AG04450 (cell line): Measurements from ENCODE around the gene TXNIP. TPM values are rescaled to one million over a fixed set of nuclear protein-coding genes. Genes with fewer than 3 reads are reported as not detected.

ENCODE experiments used
- CTCF ChIA-PET: fragments of 300-600, 350-600 bp; formaldehyde crosslinking; extraction: SDS; loops from one replicate; lab custom pipeline; 2022; ENCODE audit warnings: antibody characterized with exemption, inconsistent platforms; lab: Charles Lee
- POLR2A ChIA-PET: fragments of 350-600 bp; formaldehyde crosslinking; extraction: SDS; loops from one replicate; lab custom pipeline; 2021; ENCODE audit warnings: antibody characterized with exemption, inconsistent platforms; lab: Yijun Ruan, JAX
- DNase-seq: peaks from one replicate; pipeline ENCODE4 v3.0.0-alpha.2; 2011; ENCODE audit warnings: low read depth, low spot score
- H3K27ac ChIP-seq: one replicate; pipeline ENCODE4 v1.5.1; 2012; ENCODE audit warnings: low read depth, low read length, control low read depth
- H3K27me3 ChIP-seq: one replicate; pipeline ENCODE4 v1.6.0; 2012; ENCODE audit warnings: low read length; ENCODE audit not compliant: control insufficient read depth, insufficient read depth
- H3K4me3 ChIP-seq: 2 replicates; pipeline ENCODE4 v1.5.1; 2011; ENCODE audit warnings: mild to moderate bottlenecking, low read depth, low read length, control low read depth
- H3K9me3 ChIP-seq: 2 replicates; pipeline ENCODE4 v1.5.1; 2012; ENCODE audit warnings: low read length; ENCODE audit not compliant: control insufficient read depth, insufficient read depth
- CTCF ChIP-seq: IDR thresholded peaks from 2 replicates; pipeline ENCODE4 v1.5.1; 2011; ENCODE audit warnings: low read depth, low read length, control low read depth, inconsistent platforms
- polyA plus RNA-seq: library from polyadenylated mRNA; depleted of rRNA; stranded (reverse); fragments of >200 nt; gene quantifications from 2 replicates; pipeline ENCODE4 v1.2.3, GENCODE V29; 2011; rRNA removed

TXNIP gene
- polyA plus RNA-seq, 1 experiment, result 229 TPM

GRCh38 chr1:145946477-145946986, 49.8 kb downstream of the TXNIP start:
- no peak for TF ChIP-seq CTCF
- no peak overlapping the region for H3K4me3 ChIP-seq
- H3K9me3 ChIP-seq, result no peaks in the 10 kb centered on the region
- H3K27me3 ChIP-seq, result no peaks in the 10 kb centered on the region
- POLR2A ChIA-PET, result no interaction called here
- no peak overlapping the region for H3K27ac ChIP-seq
- no peak for DNase-seq
- CTCF ChIA-PET, result interaction anchor here (1.3 kb wide), 1 partner anchor 31 kb away, joined by 4 read pairs; no protein-coding TSS in a partner anchor

GRCh38 chr1:145944532-145944931, 51.8 kb downstream of the TXNIP start:
- no peak for DNase-seq
- Histone ChIP-seq H3K27me3 (no peaks in the 10 kb centered on the region), H3K27ac (no peak overlapping the region), H3K4me3 (no peak overlapping the region), H3K9me3 (no peaks in the 10 kb centered on the region)
- ChIA-PET POLR2A (interaction anchor here (1.5 kb wide), 1 partner anchor 17 kb away, joined by 5 read pairs; the partner anchor contains the start of gene RBM8A), CTCF (interaction anchor here (0.5 to 1.6 kb wide), 3 partner anchors 17 to 99 kb away, joined by 3 to 4 read pairs (median 4); partner anchors contain the start of genes NUDT17 and RBM8A)
- no peak for TF ChIP-seq CTCF

- POLR2A ChIA-PET, result no interaction called here
- Histone ChIP-seq H3K4me3 (no peak overlapping the region), H3K27ac (no peak overlapping the region), H3K9me3 (no peaks in the 10 kb centered on the region), H3K27me3 (no peaks in the 10 kb centered on the region)
- no peak for DNase-seq
- no peak for TF ChIP-seq CTCF
- CTCF ChIA-PET, result interaction anchor here (0.6 to 1.5 kb wide), 3 partner anchors 10 to 34 kb away, joined by 3 to 6 read pairs (median 3); partner anchors contain the start of genes ITGA10 and RBM8A
These were observed 53.5 kb downstream of the TXNIP start for GRCh38 chr1:145942871-145943270.

Other genes with a start within 250 kb of the TXNIP start
- gene RNF115, start 172.5 kb downstream of the TXNIP start, polyA plus RNA-seq, result 30.0 and 32.9 TPM in 2 replicates
- 67.5 and 70.6 TPM in 2 replicates for gene POLR3C, start 172.4 kb downstream of the TXNIP start, polyA plus RNA-seq
- gene NUDT17, start 150.9 kb downstream of the TXNIP start, polyA plus RNA-seq, result 3.3 and 3.7 TPM in 2 replicates
- 29.2 and 40.1 TPM in 2 replicates for gene PIAS3, start 137.5 kb downstream of the TXNIP start, polyA plus RNA-seq
- 2.6 and 2.7 TPM in 2 replicates for gene ANKRD35, start 110.7 kb downstream of the TXNIP start, polyA plus RNA-seq
- 0.68 and 0.78 TPM in 2 replicates for gene ITGA10, start 86.5 kb downstream of the TXNIP start, polyA plus RNA-seq
- 44.2 and 51.1 TPM in 2 replicates for gene PEX11B, start 77.9 kb downstream of the TXNIP start, polyA plus RNA-seq
- gene RBM8A, start 69.1 kb downstream of the TXNIP start, polyA plus RNA-seq, result 134 and 158 TPM in 2 replicates
- 39.3 and 47.2 TPM in 2 replicates for gene LIX1L, start 38.6 kb downstream of the TXNIP start, polyA plus RNA-seq
- gene ANKRD34A, start 32.0 kb downstream of the TXNIP start, polyA plus RNA-seq, result 0.83 and 1.2 TPM in 2 replicates
- gene POLR3GL, start 31.9 kb downstream of the TXNIP start, polyA plus RNA-seq, result 23.1 and 25.0 TPM in 2 replicates
- not detected in 2 replicates for gene HJV, start 25.2 kb upstream of the TXNIP start, polyA plus RNA-seq
- gene NBPF10, start 148.2 kb upstream of the TXNIP start, polyA plus RNA-seq, result 1.5 and 1.9 TPM in 2 replicates
- gene NOTCH2NLA, start 232.4 kb upstream of the TXNIP start, polyA plus RNA-seq, result 33.5 and 35.8 TPM in 2 replicates